ENCODE data around the gene PCYT2. TPM values are rescaled to one million over a fixed set of nuclear protein-coding genes. Genes with fewer than 3 reads are reported as not detected.

Gene PCYT2
- polyA plus RNA-seq, 3 donors: 30.4 to 76.4 (median 54.3) TPM

DNA sequence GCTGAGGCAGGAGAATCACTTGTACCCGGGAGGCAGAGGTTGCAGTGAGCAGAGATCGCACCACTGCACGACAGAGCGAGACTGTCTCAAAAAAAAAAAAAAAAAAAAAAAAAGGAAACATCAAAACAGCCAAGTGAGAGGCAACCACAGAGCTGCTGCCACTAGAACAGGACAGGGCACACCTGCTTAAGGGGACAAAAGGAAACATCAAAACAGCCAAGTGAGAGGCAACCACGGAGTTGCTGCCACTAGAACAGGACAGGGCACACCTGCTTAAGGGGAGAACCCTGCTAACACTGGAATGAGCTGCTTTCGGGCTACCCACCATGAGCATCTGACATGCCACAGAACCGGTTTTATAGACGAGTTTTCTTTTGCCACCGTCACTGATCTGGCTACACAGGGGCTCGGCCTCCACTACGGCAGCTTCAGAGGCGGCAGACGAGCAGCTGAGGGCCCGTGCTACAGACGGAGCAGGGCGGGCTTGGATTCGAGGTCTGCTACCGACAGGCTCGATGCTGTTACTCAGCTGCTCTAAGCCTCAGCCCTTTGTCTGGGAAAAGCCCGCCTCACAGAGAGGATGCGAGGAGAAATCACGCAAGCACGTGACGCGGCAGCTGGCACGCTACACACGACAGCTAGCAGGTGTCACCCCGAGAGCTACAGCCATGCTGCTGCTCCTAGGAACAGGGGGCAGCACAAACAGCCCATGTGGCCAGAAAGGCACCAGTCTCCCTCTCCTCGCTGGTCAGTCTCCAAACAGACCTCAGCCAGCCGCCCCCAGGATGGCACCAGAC lies 52.8 kb downstream of the PCYT2 start:
- 40 to 70% (median 70%) methylated on average over 30 of the region's 30 CpGs for WGBS, 3 donors
- H3K27ac ChIP-seq (ENCODE audit: low read depth, low read length): no peak overlapping the region

DNA sequence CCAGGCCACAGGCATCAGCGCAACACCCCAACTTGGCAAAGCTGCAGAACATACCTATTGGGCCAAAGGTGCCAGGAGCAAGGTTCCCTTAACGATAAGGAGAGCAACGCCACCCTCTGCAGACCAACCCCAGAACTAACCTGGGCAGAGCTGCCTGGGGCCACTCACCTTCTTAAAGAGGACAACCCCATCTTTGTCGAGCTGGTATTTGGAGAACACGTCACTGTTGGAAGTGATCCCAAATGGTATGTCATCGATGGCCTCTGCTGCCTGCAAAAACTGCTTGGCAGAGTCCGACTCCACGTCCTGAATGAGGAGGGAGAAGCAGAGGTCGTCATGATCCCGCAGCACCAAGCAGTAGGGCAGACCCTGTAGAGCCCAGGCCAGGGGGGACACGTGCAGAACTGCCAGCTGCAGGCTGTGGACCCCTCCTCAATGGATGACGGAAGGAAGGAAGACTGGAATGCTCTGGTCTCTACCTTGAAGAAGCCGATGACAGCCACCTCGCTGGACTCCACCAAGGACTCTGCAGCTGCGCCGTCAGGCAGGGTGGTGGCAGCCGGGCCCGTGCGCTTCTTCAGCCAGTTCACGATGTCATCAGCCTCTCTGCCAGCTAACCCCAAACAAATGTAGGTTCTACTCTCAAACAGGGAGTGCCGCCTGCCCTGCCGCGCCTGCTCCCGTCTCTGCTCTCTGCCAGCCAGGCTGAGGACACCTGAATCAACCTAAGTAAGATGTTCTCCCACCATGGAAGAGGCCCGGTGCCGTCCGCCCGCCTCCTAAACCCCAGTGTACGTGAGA lies 56.0 kb downstream of the PCYT2 start:
- H3K27ac ChIP-seq (ENCODE audit: low read depth, low read length): no peak overlapping the region
- WGBS, 3 donors: 38 to 74% (median 71%) methylated on average over 29 of the region's 29 CpGs

DNA sequence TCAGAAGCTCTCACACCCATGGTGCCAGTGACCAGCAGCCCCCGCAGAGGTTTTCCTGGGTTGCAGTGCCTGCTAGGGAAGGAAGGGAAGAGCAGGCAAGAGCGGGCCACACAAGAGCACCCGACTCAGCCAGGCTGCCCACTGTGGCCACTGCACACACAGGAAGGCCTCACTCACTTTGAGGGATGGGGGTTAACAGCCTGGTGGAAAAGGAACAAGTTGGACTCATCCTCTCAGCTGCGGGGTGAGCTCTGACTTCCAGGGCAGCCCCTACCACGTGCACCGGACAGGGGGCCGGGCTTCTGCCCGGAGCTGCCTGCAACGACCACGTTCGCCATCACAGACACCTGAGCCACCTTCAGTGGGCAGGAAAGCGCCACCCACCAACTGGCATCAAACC lies 59.0 kb downstream of the PCYT2 start:
- H3K27ac ChIP-seq (ENCODE audit: low read depth, low read length): no peak overlapping the region
- 84 to 88% (median 87%) methylated on average over 12 of the region's 12 CpGs for WGBS, 3 donors

DNA sequence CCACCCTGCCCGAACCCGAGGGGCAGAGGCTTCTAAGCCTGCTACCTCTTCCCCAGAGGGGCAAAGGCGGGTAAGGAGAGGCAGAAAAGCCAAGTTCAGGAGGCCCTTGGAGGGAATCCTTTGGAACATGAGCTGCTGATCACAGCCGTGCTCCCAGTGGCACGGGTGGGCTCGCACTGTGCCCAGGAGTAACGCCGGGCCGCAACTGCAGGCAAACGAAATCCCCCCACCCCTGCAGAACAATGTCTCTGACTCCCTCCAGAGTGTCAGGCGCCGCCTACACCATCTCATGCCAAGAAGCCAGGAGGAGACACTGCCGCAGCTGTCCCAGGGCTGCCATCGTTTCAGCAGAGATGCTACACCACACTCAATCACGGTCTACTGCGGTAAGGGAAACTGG lies 59.8 kb downstream of the PCYT2 start:
- WGBS, 3 donors: 88 to 93% (median 90%) methylated on average over 16 of the region's 16 CpGs
- H3K27ac ChIP-seq (ENCODE audit: low read depth, low read length): no peak overlapping the region

Other genes with a start within 250 kb of the PCYT2 start
- gene OXLD1, start 244.8 kb downstream of the PCYT2 start, polyA plus RNA-seq: 10 to 100 TPM; 33.5 to 51.2 (median 40.5) TPM
- 10 to 100 TPM in 2 of 3 donors, 1 to 10 TPM in 1; 8.9 to 18.6 (median 11.3) TPM for gene CCDC137, start 244.7 kb downstream of the PCYT2 start, polyA plus RNA-seq
- 10 to 100 TPM; 26.8 to 44.4 (median 41.1) TPM for gene ARL16, start 227.6 kb downstream of the PCYT2 start, polyA plus RNA-seq
- gene HGS, start 227.4 kb downstream of the PCYT2 start, polyA plus RNA-seq: 100 to 1,000 TPM in 1 of 3 donors, 10 to 100 TPM in 2; 57.6 to 118 (median 91.6) TPM
- 100 to 1,000 TPM in 2 of 3 donors, 10 to 100 TPM in 1; 81.3 to 134 (median 118) TPM for gene MRPL12, start 208.0 kb downstream of the PCYT2 start, polyA plus RNA-seq
- 10 to 100 TPM; 18.7 to 61.4 (median 43.2) TPM for gene SLC25A10, start 199.1 kb downstream of the PCYT2 start, polyA plus RNA-seq
- 1 to 10 TPM in 1 of 3 donors, under 1 TPM in 1, not detected in 1; 0.12 to 1.4 TPM for gene GCGR, start 107.2 kb downstream of the PCYT2 start, polyA plus RNA-seq
- 100 to 1,000 TPM in 2 of 3 donors, 10 to 100 TPM in 1; 92.8 to 190 (median 116) TPM for gene MCRIP1, start 78.1 kb downstream of the PCYT2 start, polyA plus RNA-seq
- gene PPP1R27, start 76.3 kb downstream of the PCYT2 start, polyA plus RNA-seq: under 1 TPM in 2 of 3 donors, not detected in 1; 0.15 to 0.58 TPM
- gene P4HB, start 50.9 kb downstream of the PCYT2 start, polyA plus RNA-seq: 1,000 to 10,000 TPM in 1 of 3 donors, 100 to 1,000 TPM in 2; 377 to 2,064 (median 453) TPM
- 100 to 1,000 TPM; 133 to 351 (median 249) TPM for gene ARHGDIA, start 40.1 kb downstream of the PCYT2 start, polyA plus RNA-seq
- gene ALYREF, start 19.8 kb downstream of the PCYT2 start, polyA plus RNA-seq: 10 to 100 TPM; 20.0 to 46.4 (median 37.9) TPM
- 100 to 1,000 TPM; 160 to 319 (median 193) TPM for gene ANAPC11, start 19.7 kb downstream of the PCYT2 start, polyA plus RNA-seq
- under 1 TPM in 2 of 3 donors, not detected in 1; 0.23 to 0.77 TPM for gene NPB, start 9.2 kb downstream of the PCYT2 start, polyA plus RNA-seq
- 10 to 100 TPM; 12.6 to 19.6 (median 19.0) TPM for gene SIRT7, start 6.8 kb upstream of the PCYT2 start, polyA plus RNA-seq
- gene MAFG, start 16.3 kb upstream of the PCYT2 start, polyA plus RNA-seq: 10 to 100 TPM in 2 of 3 donors, 1 to 10 TPM in 1; 5.2 to 13.9 (median 13.8) TPM
- 10 to 100 TPM in 2 of 3 donors, 1 to 10 TPM in 1; 9.2 to 63.5 (median 34.9) TPM for gene PYCR1, start 25.9 kb upstream of the PCYT2 start, polyA plus RNA-seq
- gene MYADML2, start 35.8 kb upstream of the PCYT2 start, polyA plus RNA-seq: not detected
- gene NOTUM, start 49.8 kb upstream of the PCYT2 start, polyA plus RNA-seq: under 1 TPM; 0.03 to 0.67 (median 0.31) TPM
- 10 to 100 TPM; 17.7 to 35.4 (median 31.0) TPM for gene ASPSCR1, start 66.2 kb upstream of the PCYT2 start, polyA plus RNA-seq
- gene CENPX, start 111.5 kb upstream of the PCYT2 start, polyA plus RNA-seq: 10 to 100 TPM; 60.7 to 80.9 (median 76.8) TPM
- 10 to 100 TPM in 1 of 3 donors, 1 to 10 TPM in 2; 7.3 to 10.2 (median 8.1) TPM for gene LRRC45, start 111.9 kb upstream of the PCYT2 start, polyA plus RNA-seq
- 10 to 100 TPM; 10.4 to 32.2 (median 17.0) TPM for gene RAC3, start 120.3 kb upstream of the PCYT2 start, polyA plus RNA-seq
- 100 to 1,000 TPM; 136 to 361 (median 220) TPM for gene DCXR, start 126.3 kb upstream of the PCYT2 start, polyA plus RNA-seq
- gene RFNG, start 140.4 kb upstream of the PCYT2 start, polyA plus RNA-seq: 10 to 100 TPM; 39.4 to 51.2 (median 41.1) TPM
- gene GPS1, start 140.5 kb upstream of the PCYT2 start, polyA plus RNA-seq: 10 to 100 TPM; 58.9 to 89.2 (median 77.5) TPM
- gene DUS1L, start 154.4 kb upstream of the PCYT2 start, polyA plus RNA-seq: 100 to 1,000 TPM in 1 of 3 donors, 10 to 100 TPM in 2; 71.2 to 118 (median 80.9) TPM
- 1,000 to 10,000 TPM in 1 of 3 donors, 100 to 1,000 TPM in 2; 464 to 3,885 (median 885) TPM for gene FASN, start 186.8 kb upstream of the PCYT2 start, polyA plus RNA-seq